WTC11 (cell line): Measurements from ENCODE around the gene VTN.

ENCODE experiments used
- ESRRA ChIP-seq: sonication (generic); formaldehyde crosslinking; IDR thresholded peaks from 2 replicates; pipeline ENCODE4 v1.8.1; 2022; ENCODE audit warnings: mild to moderate bottlenecking, missing genetic modification reagents, borderline replicate concordance
- FOXJ3 ChIP-seq: sonication (generic); formaldehyde crosslinking; IDR thresholded peaks from 2 replicates; pipeline ENCODE4 v1.9.0; 2021; ENCODE audit warnings: missing genetic modification reagents, mild to moderate bottlenecking, borderline replicate concordance
- JUN ChIP-seq: sonication (generic); formaldehyde crosslinking; IDR thresholded peaks from 2 replicates; pipeline ENCODE4 v1.8.0; 2023; ENCODE audit warnings: mild to moderate bottlenecking, missing genetic modification reagents
- MXD4 ChIP-seq: fragments of 250-450 bp; sonication (Bioruptor Pico); IDR thresholded peaks from 2 replicates; pipeline ENCODE4 v1.8.0; 2021; ENCODE audit warnings: mild to moderate bottlenecking, moderate library complexity, borderline replicate concordance
- ZNF232 ChIP-seq: sonication (generic); formaldehyde crosslinking; IDR thresholded peaks from 2 replicates; pipeline ENCODE4 v1.8.0; 2022; ENCODE audit warnings: mild to moderate bottlenecking, missing genetic modification reagents
- TF ChIP-seq, protein P1 (sequence below): fragments of 200-600 bp; IDR thresholded peaks from 2 replicates; pipeline ENCODE4 v1.8.0; 2022; ENCODE audit warnings: antibody characterized with exemption
- TF ChIP-seq, protein P2 (sequence below): sonication (generic); formaldehyde crosslinking; conservative IDR thresholded peaks from 2 replicates; pipeline ENCODE4 v1.8.1; 2022; ENCODE audit warnings: mild to moderate bottlenecking, missing genetic modification reagents
- TF ChIP-seq, protein P3 (sequence below): sonication (generic); formaldehyde crosslinking; IDR thresholded peaks from 2 replicates; pipeline ENCODE4 v1.8.1; 2023; ENCODE audit warnings: mild to moderate bottlenecking, missing genetic modification reagents, moderate library complexity

DNA sequence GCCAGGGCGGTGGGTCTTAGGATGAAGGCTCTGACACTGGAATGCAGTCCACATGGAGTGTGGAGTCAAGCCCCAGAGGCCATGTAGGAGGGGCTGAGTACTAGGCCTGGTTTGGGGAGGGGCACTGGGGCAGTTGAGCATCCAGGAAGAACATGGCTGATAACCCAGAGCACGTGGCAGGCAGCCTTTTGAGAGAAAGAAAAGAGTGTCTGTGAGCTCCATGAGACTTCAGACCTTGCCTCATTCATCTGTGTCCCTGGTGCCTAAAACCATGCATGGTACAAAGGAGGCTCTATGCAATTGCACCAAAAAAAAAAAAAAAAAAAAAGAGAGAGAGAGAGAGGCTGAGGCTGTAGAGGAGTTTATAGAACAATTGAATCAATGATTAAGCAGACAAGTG, 21.3 kb upstream of the VTN start:
- TF ChIP-seq, protein P1, sequence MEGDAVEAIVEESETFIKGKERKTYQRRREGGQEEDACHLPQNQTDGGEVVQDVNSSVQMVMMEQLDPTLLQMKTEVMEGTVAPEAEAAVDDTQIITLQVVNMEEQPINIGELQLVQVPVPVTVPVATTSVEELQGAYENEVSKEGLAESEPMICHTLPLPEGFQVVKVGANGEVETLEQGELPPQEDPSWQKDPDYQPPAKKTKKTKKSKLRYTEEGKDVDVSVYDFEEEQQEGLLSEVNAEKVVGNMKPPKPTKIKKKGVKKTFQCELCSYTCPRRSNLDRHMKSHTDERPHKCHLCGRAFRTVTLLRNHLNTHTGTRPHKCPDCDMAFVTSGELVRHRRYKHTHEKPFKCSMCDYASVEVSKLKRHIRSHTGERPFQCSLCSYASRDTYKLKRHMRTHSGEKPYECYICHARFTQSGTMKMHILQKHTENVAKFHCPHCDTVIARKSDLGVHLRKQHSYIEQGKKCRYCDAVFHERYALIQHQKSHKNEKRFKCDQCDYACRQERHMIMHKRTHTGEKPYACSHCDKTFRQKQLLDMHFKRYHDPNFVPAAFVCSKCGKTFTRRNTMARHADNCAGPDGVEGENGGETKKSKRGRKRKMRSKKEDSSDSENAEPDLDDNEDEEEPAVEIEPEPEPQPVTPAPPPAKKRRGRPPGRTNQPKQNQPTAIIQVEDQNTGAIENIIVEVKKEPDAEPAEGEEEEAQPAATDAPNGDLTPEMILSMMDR: no peak
- TF ChIP-seq ESRRA: no peak
- no peak for TF ChIP-seq MXD4 (CRISPR knock-in tag)
- TF ChIP-seq ZNF232 (CRISPR knock-in tag): no peak
- TF ChIP-seq FOXJ3 (CRISPR knock-in tag): no peak
- TF ChIP-seq, protein P2, sequence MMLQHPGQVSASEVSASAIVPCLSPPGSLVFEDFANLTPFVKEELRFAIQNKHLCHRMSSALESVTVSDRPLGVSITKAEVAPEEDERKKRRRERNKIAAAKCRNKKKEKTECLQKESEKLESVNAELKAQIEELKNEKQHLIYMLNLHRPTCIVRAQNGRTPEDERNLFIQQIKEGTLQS (CRISPR knock-in tag): no peak
- TF ChIP-seq, protein P3, sequence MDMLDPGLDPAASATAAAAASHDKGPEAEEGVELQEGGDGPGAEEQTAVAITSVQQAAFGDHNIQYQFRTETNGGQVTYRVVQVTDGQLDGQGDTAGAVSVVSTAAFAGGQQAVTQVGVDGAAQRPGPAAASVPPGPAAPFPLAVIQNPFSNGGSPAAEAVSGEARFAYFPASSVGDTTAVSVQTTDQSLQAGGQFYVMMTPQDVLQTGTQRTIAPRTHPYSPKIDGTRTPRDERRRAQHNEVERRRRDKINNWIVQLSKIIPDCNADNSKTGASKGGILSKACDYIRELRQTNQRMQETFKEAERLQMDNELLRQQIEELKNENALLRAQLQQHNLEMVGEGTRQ (CRISPR knock-in tag): no peak
- no peak for TF ChIP-seq JUN
